ENCODE results near the gene RASD1. TPM values are rescaled to one million over a fixed set of nuclear protein-coding genes. Genes with fewer than 3 reads are reported as not detected.

The RASD1 gene
- total and polyA plus RNA-seq, 2 of the 4 experiments (the other 2 are of a cell fraction) = 0.54 to 1.8 TPM

DNA sequence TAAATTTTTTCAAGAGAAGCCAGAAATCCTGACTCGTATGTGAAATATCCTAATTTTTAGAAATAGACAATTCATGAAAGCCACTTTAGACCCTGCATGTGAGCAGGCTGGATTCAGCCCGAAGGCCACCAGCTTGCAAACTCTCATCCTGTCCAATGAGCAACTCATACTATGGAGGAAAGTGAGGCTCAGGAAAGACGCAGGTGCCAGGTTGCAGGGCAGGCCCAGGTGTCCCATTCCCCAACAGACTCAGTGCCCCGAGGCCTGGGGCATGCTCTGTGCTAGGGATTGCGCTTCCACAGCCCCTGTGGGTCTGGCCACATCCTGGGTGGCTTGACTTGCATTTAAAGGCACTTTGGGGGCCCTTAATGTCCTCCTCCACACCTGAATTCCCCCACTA is 16.7 kb upstream of the RASD1 start:
- H3K9me1 ChIP-seq (ENCODE audit: insufficient read depth, low read length) = peaks cover 4% of the 10 kb centered on the region; the same call in 1 of the 2 replicates
- H4K20me1 ChIP-seq (ENCODE audit: insufficient read depth, low read length) = peaks cover 28% of the 10 kb centered on the region
- in situ Hi-C loops (cut with MboI; ENCODE audit: low sequenced_read_pairs) = no loop called here
- H3K4me3 ChIP-seq (ENCODE audit: insufficient read depth, low read depth, low read length) = no peak overlapping the region
- dilution Hi-C loops (cut with HindIII; ENCODE audit: low sequenced_read_pairs, unreplicated experiment) = no loop called here
- CTCF ChIA-PET = no interaction called here
- H3K4me1 ChIP-seq (ENCODE audit: control insufficient read depth, insufficient read depth, low read length) = peaks cover 12% of the 10 kb centered on the region
- no peak overlapping the region for H4K5ac ChIP-seq (ENCODE audit: low read depth, low read length)
- no peak overlapping the region for H2AK5ac ChIP-seq (ENCODE audit: low read depth, low read length)
- peaks cover 2% of the 10 kb centered on the region; the same call in 1 of the 2 replicates for H3K27me3 ChIP-seq (ENCODE audit: control insufficient read depth, insufficient read depth, low read length)
- DNase-seq (no peak), ATAC-seq (ENCODE audit: low read depth) (no peak)
- no peak overlapping the region for H3K27ac ChIP-seq (ENCODE audit: insufficient read depth, low read length)
- H2AFZ ChIP-seq (replicated peaks; ENCODE audit: low read length, poor library complexity) = no peak overlapping the region
- TF ChIP-seq MXI1 (IDR thresholded peaks at IDR 0.05; ENCODE audit: borderline replicate concordance, low read depth, low read length) (no peak), FOS (IDR thresholded peaks at IDR 0.05; ENCODE audit: low read depth, low read length) (no peak), RCOR1 (IDR thresholded peaks at IDR 0.05; ENCODE audit: insufficient replicate concordance, low read length) (no peak), POLR2A (IDR thresholded peaks at IDR 0.05; ENCODE audit: low read depth, low read length) (no peak), MAZ (IDR thresholded peaks at IDR 0.05; ENCODE audit: borderline replicate concordance, low read depth, low read length) (no peak), CHD1 (IDR thresholded peaks at IDR 0.05; ENCODE audit: low read depth, low read length) (no peak)
- TF ChIP-seq, protein P1, sequence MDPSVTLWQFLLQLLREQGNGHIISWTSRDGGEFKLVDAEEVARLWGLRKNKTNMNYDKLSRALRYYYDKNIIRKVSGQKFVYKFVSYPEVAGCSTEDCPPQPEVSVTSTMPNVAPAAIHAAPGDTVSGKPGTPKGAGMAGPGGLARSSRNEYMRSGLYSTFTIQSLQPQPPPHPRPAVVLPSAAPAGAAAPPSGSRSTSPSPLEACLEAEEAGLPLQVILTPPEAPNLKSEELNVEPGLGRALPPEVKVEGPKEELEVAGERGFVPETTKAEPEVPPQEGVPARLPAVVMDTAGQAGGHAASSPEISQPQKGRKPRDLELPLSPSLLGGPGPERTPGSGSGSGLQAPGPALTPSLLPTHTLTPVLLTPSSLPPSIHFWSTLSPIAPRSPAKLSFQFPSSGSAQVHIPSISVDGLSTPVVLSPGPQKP (IDR thresholded peaks at IDR 0.05; ENCODE audit: borderline replicate concordance, low read depth, low read length) = no peak
- no CpG with 5 or more reads among the region's 5 CpGs for WGBS, 2 experiments (ENCODE audit: extremely low coverage in 2 of 2, insufficient read length in 1 of 2)
- H2BK15ac ChIP-seq (ENCODE audit: low read depth, low read length) = no peak overlapping the region
- H2AK9ac ChIP-seq (replicated peaks; ENCODE audit: low read depth, low read length, poor library complexity) = peak overlapping the region; percentile 71
- no peaks in the 10 kb centered on the region for H3K9me3 ChIP-seq (ENCODE audit: control insufficient read depth, insufficient read depth, low read length)
- no peak overlapping the region for H4K91ac ChIP-seq (ENCODE audit: insufficient read depth, low read depth, low read length)
- POLR2A ChIA-PET (ENCODE audit: unreplicated experiment) = no interaction called here
- intact Hi-C loops (cut with micrococcal nuclease) = no loop called here
- no peaks in the 10 kb centered on the region for H3K36me3 ChIP-seq (ENCODE audit: control insufficient read depth, insufficient read depth, low read length)
- no peak overlapping the region for H3K4ac ChIP-seq (ENCODE audit: low read depth, low read length)
- no peak overlapping the region for H3K56ac ChIP-seq (ENCODE audit: extremely low read depth, insufficient read depth, low read length)
- no peak overlapping the region for H3K14ac ChIP-seq (replicated peaks; ENCODE audit: low read depth, low read length)
- H3K79me1 ChIP-seq (ENCODE audit: low read depth in 1 of 2, low read length in 2 of 2) = no peaks in the 10 kb centered on the region
- no TSS peak for BruUV-seq (replicated peaks)
- no peak overlapping the region for H3K18ac ChIP-seq (ENCODE audit: low read depth, low read length)
- no peak overlapping the region for H2BK20ac ChIP-seq (ENCODE audit: low read depth, low read length)
- no peak overlapping the region for H3K23ac ChIP-seq (ENCODE audit: low read depth, low read length)
- H3K9ac ChIP-seq (ENCODE audit: low read depth, low read length) = no peak overlapping the region
- H3K4me2 ChIP-seq (ENCODE audit: low read depth, low read length) = no peak overlapping the region
- H2BK5ac ChIP-seq (ENCODE audit: low read depth, low read length, poor library complexity, severe bottlenecking) = no peak overlapping the region
- no peak overlapping the region for H4K8ac ChIP-seq (ENCODE audit: low read depth in 2 of 2, low read length in 2 of 2)
- H2BK120ac ChIP-seq (ENCODE audit: low read depth, low read length) = no peak overlapping the region
